Calu3 (cell line): ENCODE measurements around the gene GRB10. TPM values are rescaled to one million over a fixed set of nuclear protein-coding genes. Genes with fewer than 3 reads are reported as not detected.

Experiments
- BruUV-seq: library from RNA; stranded (reverse); fragments of 400-500 nt; replicated peaks from 2 replicates; lab custom pipeline; 2021; lab: Mats Ljungman, UMichigan
- CTCF ChIA-PET: fragments of 300-600 bp; sonication (Branson Sonifier 250); formaldehyde crosslinking; loops from one replicate; lab custom pipeline; 2022; ENCODE audit warnings: antibody characterized with exemption; lab: Charles Lee
- DNase-seq: peaks from one replicate; pipeline ENCODE4 v3.0.0; 2022
- H3K27ac Mint-ChIP-seq: one replicate; pipeline ENCODE4 v1.8.0; 2022; ENCODE audit warnings: mixed read lengths; ENCODE audit not compliant: unreplicated experiment
- H3K27me3 Mint-ChIP-seq: one replicate; pipeline ENCODE4 v1.8.0; 2022; ENCODE audit warnings: mixed read lengths; ENCODE audit not compliant: unreplicated experiment
- H3K36me3 Mint-ChIP-seq: one replicate; pipeline ENCODE4 v1.8.0; 2022; ENCODE audit warnings: mild to moderate bottlenecking, moderate library complexity, mixed read lengths; ENCODE audit not compliant: insufficient read depth, unreplicated experiment
- H3K4me1 Mint-ChIP-seq: one replicate; pipeline ENCODE4 v1.8.0; 2022; ENCODE audit warnings: mild to moderate bottlenecking, low read depth, mixed read lengths; ENCODE audit not compliant: unreplicated experiment
- H3K4me3 Mint-ChIP-seq: one replicate; pipeline ENCODE4 v1.8.0; 2022; ENCODE audit warnings: mild to moderate bottlenecking, low read depth, moderate library complexity, mixed read lengths; ENCODE audit not compliant: unreplicated experiment
- H3K9me3 Mint-ChIP-seq: one replicate; pipeline ENCODE4 v1.8.0; 2022; ENCODE audit warnings: low read depth, mixed read lengths; ENCODE audit not compliant: unreplicated experiment
- CTCF ChIP-seq: fragments of 200-600 bp; IDR thresholded peaks from one replicate; pipeline ENCODE4 v1.8.0; 2022; ENCODE audit warnings: antibody characterized with exemption; ENCODE audit not compliant: unreplicated experiment
- intact Hi-C: fragments of 100-400 bp; cut with micrococcal nuclease; formaldehyde crosslinking; loops from one replicate; pipeline ENCODE4 v1.10.0; 2022; ENCODE audit not compliant: unreplicated experiment
- total RNA-seq: library from RNA; stranded (reverse); gene quantifications from 2 replicates; pipeline ENCODE4 v1.2.3, GENCODE V29; 2022

Gene GRB10
- total RNA-seq, 1 experiment from 2014 or later, result 90.6 TPM

- intact Hi-C loops, result no loop called here
- no peak for DNase-seq
- CTCF ChIA-PET, result no interaction called here
- BruUV-seq, result no TSS peak
- H3K4me3 Mint-ChIP-seq, result no peak overlapping the region
- no peaks in the 10 kb centered on the region for H3K9me3 Mint-ChIP-seq
- H3K27ac Mint-ChIP-seq, result no peak overlapping the region
- peaks cover 14% of the 10 kb centered on the region for H3K4me1 Mint-ChIP-seq
- no peak for TF ChIP-seq CTCF
- H3K27me3 Mint-ChIP-seq, result no peaks in the 10 kb centered on the region
- H3K36me3 Mint-ChIP-seq, result peaks cover 12% of the 10 kb centered on the region
Observed at GRCh38 chr7:50620433-50620832, 162.3 kb downstream of the GRB10 start.

GRCh38 chr7:50619684-50620083 lies 163.0 kb downstream of the GRB10 start:
- Mint-ChIP-seq H3K9me3 (no peaks in the 10 kb centered on the region), H3K27ac (no peak overlapping the region), H3K27me3 (no peaks in the 10 kb centered on the region), H3K4me1 (peaks cover 21% of the 10 kb centered on the region), H3K4me3 (no peak overlapping the region), H3K36me3 (peaks cover 19% of the 10 kb centered on the region)
- no peak for TF ChIP-seq CTCF
- intact Hi-C loops, result no loop called here
- BruUV-seq, result no TSS peak
- DNase-seq, result no peak
- CTCF ChIA-PET, result no interaction called here

- CTCF ChIA-PET, result interaction anchor here (0.6 to 0.7 kb wide), 2 partner anchors 147 to 370 kb away, joined by 3 read pairs; no protein-coding TSS in a partner anchor
- no peaks in the 10 kb centered on the region for H3K27me3 Mint-ChIP-seq
- no peak for TF ChIP-seq CTCF
- no TSS peak for BruUV-seq
- intact Hi-C loops, result no loop called here
- peaks cover 25% of the 10 kb centered on the region for H3K36me3 Mint-ChIP-seq
- no peak overlapping the region for H3K4me3 Mint-ChIP-seq
- H3K4me1 Mint-ChIP-seq, result peaks cover 26% of the 10 kb centered on the region
- DNase-seq, result no peak
- H3K9me3 Mint-ChIP-seq, result no peaks in the 10 kb centered on the region
- no peak overlapping the region for H3K27ac Mint-ChIP-seq
Observed at GRCh38 chr7:50618281-50618680, 164.4 kb downstream of the GRB10 start.

DNA sequence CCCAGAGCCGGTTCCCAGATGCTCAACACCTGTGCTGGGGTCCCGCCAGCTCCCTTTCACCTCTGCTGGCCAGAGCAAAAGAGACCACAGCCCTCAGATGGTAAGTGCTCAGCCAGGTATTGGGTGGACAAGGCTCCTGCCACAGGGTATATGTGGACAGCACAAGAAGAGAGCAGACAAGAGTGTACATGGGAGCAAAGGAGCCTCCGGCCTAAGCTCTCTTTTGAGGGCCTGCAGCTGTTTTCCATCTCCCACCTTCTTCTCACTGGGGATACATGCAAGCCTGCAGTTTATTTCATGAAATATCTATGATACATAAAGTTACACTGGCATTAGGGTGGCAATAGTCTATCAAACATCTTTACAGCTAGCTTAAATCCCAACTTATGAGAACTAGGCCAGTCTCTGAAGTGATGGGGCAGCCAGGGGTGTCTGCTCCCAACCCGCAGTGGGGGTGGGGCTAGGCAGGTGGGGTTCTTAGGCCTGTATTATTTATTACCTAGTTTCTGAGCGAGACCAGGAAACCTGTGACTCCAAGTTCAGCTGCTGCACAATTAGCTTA lies 167.1 kb downstream of the GRB10 start:
- TF ChIP-seq CTCF, result no peak
- peaks cover 35% of the 10 kb centered on the region for H3K36me3 Mint-ChIP-seq
- H3K27me3 Mint-ChIP-seq, result no peaks in the 10 kb centered on the region
- no TSS peak for BruUV-seq
- no peaks in the 10 kb centered on the region for H3K9me3 Mint-ChIP-seq
- no peak overlapping the region for H3K27ac Mint-ChIP-seq
- DNase-seq, result no peak
- intact Hi-C loops, result loop anchor here (2.0 kb wide), 3 partner anchors 63 to 545 kb away; no protein-coding TSS in a partner anchor
- peak overlapping the region; percentile 20 for H3K4me3 Mint-ChIP-seq
- CTCF ChIA-PET, result interaction anchor here (0.6 to 2.0 kb wide), 12 partner anchors 17 to 586 kb away, joined by 3 to 8 read pairs (median 4); no protein-coding TSS in a partner anchor
- H3K4me1 Mint-ChIP-seq, result peaks cover 34% of the 10 kb centered on the region
